GM12872 (cell line): Measurements from ENCODE around the gene TMSB15C.
A peak's percentile ranks its signal among the peaks of the same experiment; 100 is the strongest.
"Not testable (repeated sequence)": the region's sequence is repeated elsewhere in the genome, so short reads cannot be mapped to it uniquely, and the experiment has no call there.

Experiments
- CTCF ChIP-seq: IDR thresholded peaks from 3 replicates; pipeline ENCODE4 v1.5.1; 2011; ENCODE audit warnings: low read depth, mild to moderate bottlenecking, low read length, moderate library complexity; ENCODE audit not compliant: insufficient read depth

TMSB15C gene

GRCh38 chrX:104075778-104076445 lies at the start of gene TMSB15C:
Gene TMSB15C, minus strand, starts transcription at chrX:104076236.
- not testable (repeated sequence) for TF ChIP-seq CTCF

- TF ChIP-seq CTCF: no peak
Measured at GRCh38 chrX:104122829-104123228, 46.8 kb upstream of the TMSB15C start.

GRCh38 chrX:104118765-104119164 lies 42.7 kb upstream of the TMSB15C start:
- TF ChIP-seq CTCF: no peak

GRCh38 chrX:104117759-104118158 lies 41.7 kb upstream of the TMSB15C start:
- no peak for TF ChIP-seq CTCF

GRCh38 chrX:104113222-104113965 lies 37.4 kb upstream of the TMSB15C start:
- peak; percentile 67 for TF ChIP-seq CTCF

GRCh38 chrX:104112326-104112951 lies 36.4 kb upstream of the TMSB15C start, which contains the start of gene ZCCHC18:
Gene ZCCHC18, plus strand, starts transcription at chrX:104112523. Its CDS starts 1,589 bp downstream, at chrX:104114112.
- no peak for TF ChIP-seq CTCF

GRCh38 chrX:104108955-104109354 lies 32.9 kb upstream of the TMSB15C start:
- TF ChIP-seq CTCF: no peak
